Measurements from ENCODE around the gene SWT1. TPM values are rescaled to one million over a fixed set of nuclear protein-coding genes. Genes with fewer than 3 reads are reported as not detected.

The SWT1 gene
- total and polyA plus RNA-seq, 9 of the 15 experiments (the other 6 are each of a cell fraction or from before 2014, with no cell fraction given): 1.5 to 3.4 (median 2.3) TPM

DNA sequence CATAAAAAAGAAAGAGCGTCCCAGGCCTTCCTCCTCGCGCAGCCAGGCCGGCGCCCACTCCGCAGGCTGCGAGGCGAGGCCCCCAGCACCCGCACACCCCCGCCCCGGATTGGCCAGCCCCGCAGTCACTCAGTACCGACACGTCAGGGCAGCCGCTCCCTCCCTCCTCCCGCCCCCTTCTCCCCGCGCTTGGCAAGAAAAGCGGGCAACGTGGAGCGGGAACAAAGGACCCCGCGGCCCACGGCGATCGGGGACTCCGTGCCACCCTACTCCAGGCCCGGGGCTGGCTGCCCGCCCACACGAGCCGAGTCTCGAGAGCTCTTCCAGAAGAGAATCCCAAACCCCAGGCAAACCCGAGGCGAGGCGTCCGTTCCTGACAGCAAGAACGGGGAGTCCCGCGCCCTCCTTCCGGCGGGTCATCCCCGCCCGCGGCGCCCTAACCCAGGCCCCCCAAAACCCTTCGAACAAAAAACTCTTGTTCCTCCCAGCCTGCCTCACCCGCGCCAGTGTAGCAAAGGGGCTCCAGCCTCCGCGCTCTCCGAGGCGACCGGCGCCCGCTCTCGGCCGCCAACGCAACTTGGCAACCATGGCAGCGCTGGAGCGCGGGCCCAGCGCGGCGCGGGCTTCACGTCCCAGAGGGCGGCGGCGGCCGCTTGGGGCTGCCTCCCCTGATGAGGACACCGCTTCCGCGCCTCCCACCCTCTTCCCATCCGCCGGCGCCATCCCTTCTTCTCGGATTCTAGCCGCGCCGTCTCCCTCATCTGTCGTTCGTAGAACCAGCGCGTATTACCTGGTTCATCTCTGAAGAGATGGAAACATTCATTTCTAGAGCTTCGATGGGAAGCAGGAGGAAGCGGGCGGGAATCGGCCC lies 159.4 kb downstream of the SWT1 start (continued):
- TF ChIP-seq, protein P1, sequence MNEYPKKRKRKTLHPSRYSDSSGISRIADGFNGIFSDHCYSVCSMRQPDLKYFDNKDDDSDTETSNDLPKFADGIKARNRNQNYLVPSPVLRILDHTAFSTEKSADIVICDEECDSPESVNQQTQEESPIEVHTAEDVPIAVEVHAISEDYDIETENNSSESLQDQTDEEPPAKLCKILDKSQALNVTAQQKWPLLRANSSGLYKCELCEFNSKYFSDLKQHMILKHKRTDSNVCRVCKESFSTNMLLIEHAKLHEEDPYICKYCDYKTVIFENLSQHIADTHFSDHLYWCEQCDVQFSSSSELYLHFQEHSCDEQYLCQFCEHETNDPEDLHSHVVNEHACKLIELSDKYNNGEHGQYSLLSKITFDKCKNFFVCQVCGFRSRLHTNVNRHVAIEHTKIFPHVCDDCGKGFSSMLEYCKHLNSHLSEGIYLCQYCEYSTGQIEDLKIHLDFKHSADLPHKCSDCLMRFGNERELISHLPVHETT (CRISPR knock-in tag; conservative IDR thresholded peaks at IDR 0.05 in 1 of 2, IDR thresholded peaks at IDR 0.05 in 1 of 2): no peak
- no peak for TF ChIP-seq ZNF830 (CRISPR knock-in tag; IDR thresholded peaks at IDR 0.05)
- no peak for TF ChIP-seq TRIM24 (IDR thresholded peaks at IDR 0.05)
- TF ChIP-seq ZNF134 (CRISPR knock-in tag; conservative IDR thresholded peaks at IDR 0.05): peak; percentile 69; the same call in 1 of the 2 replicates
- TF ChIP-seq CHD2 (IDR thresholded peaks at IDR 0.05; ENCODE audit: low read depth, low read length): peak; percentile 47; the same call in 1 of the 2 replicates
- TF ChIP-seq SNRNP70 (optimal IDR thresholded peaks at IDR 0.05; ENCODE audit: low read depth, low read length): no peak
- TF ChIP-seq, protein P2, sequence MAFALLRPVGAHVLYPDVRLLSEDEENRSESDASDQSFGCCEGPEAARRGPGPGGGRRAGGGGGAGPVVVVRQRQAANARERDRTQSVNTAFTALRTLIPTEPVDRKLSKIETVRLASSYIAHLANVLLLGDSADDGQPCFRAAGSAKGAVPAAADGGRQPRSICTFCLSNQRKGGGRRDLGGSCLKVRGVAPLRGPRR (CRISPR knock-in tag; IDR thresholded peaks at IDR 0.05): no peak
- TF ChIP-seq, protein P3, sequence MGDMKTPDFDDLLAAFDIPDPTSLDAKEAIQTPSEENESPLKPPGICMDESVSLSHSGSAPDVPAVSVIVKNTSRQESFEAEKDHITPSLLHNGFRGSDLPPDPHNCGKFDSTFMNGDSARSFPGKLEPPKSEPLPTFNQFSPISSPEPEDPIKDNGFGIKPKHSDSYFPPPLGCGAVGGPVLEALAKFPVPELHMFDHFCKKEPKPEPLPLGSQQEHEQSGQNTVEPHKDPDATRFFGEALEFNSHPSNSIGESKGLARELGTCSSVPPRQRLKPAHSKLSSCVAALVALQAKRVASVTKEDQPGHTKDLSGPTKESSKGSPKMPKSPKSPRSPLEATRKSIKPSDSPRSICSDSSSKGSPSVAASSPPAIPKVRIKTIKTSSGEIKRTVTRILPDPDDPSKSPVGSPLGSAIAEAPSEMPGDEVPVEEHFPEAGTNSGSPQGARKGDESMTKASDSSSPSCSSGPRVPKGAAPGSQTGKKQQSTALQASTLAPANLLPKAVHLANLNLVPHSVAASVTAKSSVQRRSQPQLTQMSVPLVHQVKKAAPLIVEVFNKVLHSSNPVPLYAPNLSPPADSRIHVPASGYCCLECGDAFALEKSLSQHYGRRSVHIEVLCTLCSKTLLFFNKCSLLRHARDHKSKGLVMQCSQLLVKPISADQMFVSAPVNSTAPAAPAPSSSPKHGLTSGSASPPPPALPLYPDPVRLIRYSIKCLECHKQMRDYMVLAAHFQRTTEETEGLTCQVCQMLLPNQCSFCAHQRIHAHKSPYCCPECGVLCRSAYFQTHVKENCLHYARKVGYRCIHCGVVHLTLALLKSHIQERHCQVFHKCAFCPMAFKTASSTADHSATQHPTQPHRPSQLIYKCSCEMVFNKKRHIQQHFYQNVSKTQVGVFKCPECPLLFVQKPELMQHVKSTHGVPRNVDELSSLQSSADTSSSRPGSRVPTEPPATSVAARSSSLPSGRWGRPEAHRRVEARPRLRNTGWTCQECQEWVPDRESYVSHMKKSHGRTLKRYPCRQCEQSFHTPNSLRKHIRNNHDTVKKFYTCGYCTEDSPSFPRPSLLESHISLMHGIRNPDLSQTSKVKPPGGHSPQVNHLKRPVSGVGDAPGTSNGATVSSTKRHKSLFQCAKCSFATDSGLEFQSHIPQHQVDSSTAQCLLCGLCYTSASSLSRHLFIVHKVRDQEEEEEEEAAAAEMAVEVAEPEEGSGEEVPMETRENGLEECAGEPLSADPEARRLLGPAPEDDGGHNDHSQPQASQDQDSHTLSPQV (IDR thresholded peaks at IDR 0.05): no peak
- peak; percentile 76 for TF ChIP-seq MBD2 (IDR thresholded peaks at IDR 0.05; ENCODE audit: borderline replicate concordance, low read depth)
- 0 out of 3 replicates have a peak, but pooled peaks of 1 of the 2 experiments have one; percentile 1 for TF ChIP-seq CBX3 (IDR thresholded peaks at IDR 0.05; ENCODE audit: borderline replicate concordance in 1 of 2, low read length in 2 of 2)
- TF ChIP-seq ZNF707 (CRISPR knock-in tag; conservative IDR thresholded peaks at IDR 0.05): no peak
- TF ChIP-seq, protein P4, sequence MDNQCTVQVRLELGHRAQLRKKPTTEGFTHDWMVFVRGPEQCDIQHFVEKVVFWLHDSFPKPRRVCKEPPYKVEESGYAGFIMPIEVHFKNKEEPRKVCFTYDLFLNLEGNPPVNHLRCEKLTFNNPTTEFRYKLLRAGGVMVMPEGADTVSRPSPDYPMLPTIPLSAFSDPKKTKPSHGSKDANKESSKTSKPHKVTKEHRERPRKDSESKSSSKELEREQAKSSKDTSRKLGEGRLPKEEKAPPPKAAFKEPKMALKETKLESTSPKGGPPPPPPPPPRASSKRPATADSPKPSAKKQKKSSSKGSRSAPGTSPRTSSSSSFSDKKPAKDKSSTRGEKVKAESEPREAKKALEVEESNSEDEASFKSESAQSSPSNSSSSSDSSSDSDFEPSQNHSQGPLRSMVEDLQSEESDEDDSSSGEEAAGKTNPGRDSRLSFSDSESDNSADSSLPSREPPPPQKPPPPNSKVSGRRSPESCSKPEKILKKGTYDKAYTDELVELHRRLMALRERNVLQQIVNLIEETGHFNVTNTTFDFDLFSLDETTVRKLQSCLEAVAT (IDR thresholded peaks at IDR 0.05): no peak; a peak in 1 of 4 replicates
- TF ChIP-seq CBX2 (IDR thresholded peaks at IDR 0.05; ENCODE audit: insufficient read depth, low read length, poor library complexity, severe bottlenecking): no peak
- no peak for TF ChIP-seq NELFE (IDR thresholded peaks at IDR 0.05; ENCODE audit: insufficient read depth, insufficient read length)
- TF ChIP-seq SMAD2 (IDR thresholded peaks at IDR 0.05; ENCODE audit: low read depth, low read length): no peak
- TF ChIP-seq RHOXF2B (CRISPR knock-in tag; conservative IDR thresholded peaks at IDR 0.05): no peak
- TF ChIP-seq CC2D1A (IDR thresholded peaks at IDR 0.05): no peak; the same call in 1 of the 2 replicates
- TF ChIP-seq ZNF785 (CRISPR knock-in tag; IDR thresholded peaks at IDR 0.05): no peak
